Cerebellar nuclear complex (tissue), 1 donor: ENCODE data around the gene GALNT8.
"Not testable (repeated sequence)": the region's sequence is repeated elsewhere in the genome, so short reads cannot be mapped to it uniquely, and the experiment has no call there.

Experiments used
- DNase-seq, 2 experiments: peaks; one replicate each; lab custom pipeline; 2025; lab: John Stamatoyannopoulos, UW

GALNT8 gene

GRCh38 chr12:4719821-4720636 is at the start of gene GALNT8:
Gene GALNT8 (plus strand): TSS chr12:4720400. CDS start chr12:4720678, 278 bp downstream.
- DNase-seq, result no peak

- DNase-seq, result no peak
These were observed 40.5 kb upstream of the GALNT8 start for GRCh38 chr12:4679711-4680110.

GRCh38 chr12:4681732-4682131 is 38.5 kb upstream of the GALNT8 start:
- DNase-seq, result no peak

- DNase-seq, result no peak
These were observed 34.9 kb upstream of the GALNT8 start for GRCh38 chr12:4685317-4685716.

- DNase-seq, result no peak
These were observed 29.4 kb upstream of the GALNT8 start for GRCh38 chr12:4690760-4691159.

- no peak for DNase-seq
These were observed 19.6 kb upstream of the GALNT8 start for GRCh38 chr12:4700621-4701026.

- no peak for DNase-seq
These were observed 18.6 kb upstream of the GALNT8 start for GRCh38 chr12:4701395-4702190.

GRCh38 chr12:4703676-4704075 is 16.5 kb upstream of the GALNT8 start:
- DNase-seq, result no peak

GRCh38 chr12:4705824-4706223 is 14.4 kb upstream of the GALNT8 start:
- no peak for DNase-seq

- DNase-seq, result no peak
These were observed 12.9 kb upstream of the GALNT8 start for GRCh38 chr12:4707306-4707705.

GRCh38 chr12:4710113-4710512 is 10.1 kb upstream of the GALNT8 start:
- DNase-seq, result no peak

- no peak for DNase-seq
These were observed 5.3 kb upstream of the GALNT8 start for GRCh38 chr12:4714879-4715278.

- no peak for DNase-seq
These were observed 2.4 kb upstream of the GALNT8 start for GRCh38 chr12:4717806-4718205.

GRCh38 chr12:4720637-4720995 is 416 bp downstream of the GALNT8 start:
- DNase-seq, result no peak

GRCh38 chr12:4721587-4721986 is 1.4 kb downstream of the GALNT8 start:
- DNase-seq, result not testable (repeated sequence)

- no peak for DNase-seq
These were observed 3.0 kb downstream of the GALNT8 start for GRCh38 chr12:4723226-4723625.

GRCh38 chr12:4725057-4725456 is 4.9 kb downstream of the GALNT8 start:
- no peak for DNase-seq

- no peak for DNase-seq
These were observed 14.6 kb downstream of the GALNT8 start for GRCh38 chr12:4734625-4735340.

GRCh38 chr12:4736091-4736490 is 15.9 kb downstream of the GALNT8 start:
- no peak for DNase-seq

- no peak for DNase-seq
These were observed 18.3 kb downstream of the GALNT8 start for GRCh38 chr12:4738541-4738940.

GRCh38 chr12:4742416-4742970 is 22.3 kb downstream of the GALNT8 start:
- no peak for DNase-seq

GRCh38 chr12:4743046-4743445 is 22.8 kb downstream of the GALNT8 start:
- DNase-seq, result no peak
